Stimulated activated CD4-positive, alpha-beta T cell treated with anti-CD3 and anti-CD28 coated beads, Interleukin-4, amount 100 ng/mL, for 48 hours (primary cell): ENCODE measurements around the gene KSR2.
A peak's percentile ranks its signal among the peaks of the same experiment; 100 is the strongest.

Experiments used
- DNase-seq, 2 donors: peaks; one replicate each; pipeline ENCODE4 v3.0.0-alpha.2; 2020; ENCODE audit warnings: low read depth in 2 of 2

The KSR2 gene

DNA sequence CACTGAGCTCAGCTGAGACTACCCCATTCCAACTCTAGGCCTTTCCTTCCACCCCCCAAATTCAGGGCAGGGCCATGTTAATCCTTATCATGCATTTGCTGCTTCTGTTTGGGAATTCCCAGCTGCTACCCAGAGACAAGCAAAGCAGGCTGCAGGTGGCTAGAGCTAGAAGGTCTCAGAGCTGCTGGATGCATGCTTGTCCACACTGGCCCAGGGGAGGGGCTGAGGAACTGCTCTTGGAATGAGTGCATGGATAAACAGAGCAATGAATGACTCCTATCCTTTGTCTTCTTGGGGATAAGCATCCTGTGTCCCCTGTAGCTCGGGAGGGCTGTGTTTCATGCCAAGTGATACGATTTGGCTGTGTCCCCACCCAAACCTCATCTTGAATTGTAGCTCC lies 470.5 kb downstream of the KSR2 start:
- DNase-seq: no peak

DNA sequence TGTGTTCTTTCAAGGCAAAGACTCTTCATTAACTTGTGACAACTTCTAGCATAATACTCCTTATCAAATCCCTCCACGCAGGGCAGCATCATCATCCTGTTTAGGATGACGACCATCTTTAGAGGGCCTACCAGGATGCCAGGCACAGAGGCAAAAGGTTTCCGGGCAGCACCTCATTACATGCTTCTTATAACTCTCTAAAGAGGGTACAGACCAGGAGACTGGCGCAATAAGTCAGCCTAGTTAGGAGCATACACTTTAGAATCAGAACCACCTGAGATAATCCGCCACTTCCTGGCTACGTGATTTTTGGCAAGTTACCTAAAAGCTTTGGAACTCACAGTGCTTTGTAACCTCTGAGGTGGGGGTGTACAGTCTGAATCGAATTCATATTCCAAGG lies 471.4 kb downstream of the KSR2 start:
- no peak for DNase-seq

DNA sequence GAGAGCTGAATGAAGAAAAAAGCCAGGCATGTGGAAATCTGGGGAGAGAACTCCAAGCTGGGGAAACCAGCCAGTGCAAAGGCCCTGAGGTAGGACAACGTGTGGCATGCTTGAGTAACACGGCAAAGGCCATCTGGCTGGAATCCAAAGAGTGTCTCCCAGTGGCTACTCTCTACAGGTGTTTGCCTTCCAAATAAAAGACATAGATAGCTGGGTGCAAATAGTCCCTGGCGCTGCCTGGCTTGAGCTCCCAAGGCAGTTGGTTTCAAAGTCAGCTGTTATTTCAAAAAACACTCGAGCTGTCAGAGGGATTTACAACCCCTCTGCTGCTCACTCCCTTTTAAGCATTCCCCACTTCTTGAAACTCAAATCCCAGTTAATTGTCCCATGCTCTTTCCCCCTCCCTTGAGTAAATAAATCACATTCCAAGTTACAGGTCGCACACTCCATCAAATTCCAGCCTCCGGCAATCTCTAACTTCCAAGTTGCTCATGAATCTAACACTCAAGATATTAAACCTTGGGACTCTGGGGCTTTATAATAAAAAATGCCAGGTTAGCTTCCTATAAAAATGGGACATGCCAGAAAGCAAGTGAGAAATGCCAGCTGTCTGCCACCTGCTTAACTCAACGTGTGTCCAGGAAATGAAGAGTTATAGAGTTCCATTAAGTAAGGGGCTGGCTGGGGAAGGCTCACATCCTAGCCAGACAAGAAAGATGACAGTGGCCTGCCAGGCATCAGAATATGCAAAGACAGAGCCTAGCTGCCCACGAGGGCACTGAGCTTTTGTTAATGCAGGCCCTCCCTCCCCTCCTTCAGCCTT lies 473.7 kb downstream of the KSR2 start:
- DNase-seq: no peak

DNA sequence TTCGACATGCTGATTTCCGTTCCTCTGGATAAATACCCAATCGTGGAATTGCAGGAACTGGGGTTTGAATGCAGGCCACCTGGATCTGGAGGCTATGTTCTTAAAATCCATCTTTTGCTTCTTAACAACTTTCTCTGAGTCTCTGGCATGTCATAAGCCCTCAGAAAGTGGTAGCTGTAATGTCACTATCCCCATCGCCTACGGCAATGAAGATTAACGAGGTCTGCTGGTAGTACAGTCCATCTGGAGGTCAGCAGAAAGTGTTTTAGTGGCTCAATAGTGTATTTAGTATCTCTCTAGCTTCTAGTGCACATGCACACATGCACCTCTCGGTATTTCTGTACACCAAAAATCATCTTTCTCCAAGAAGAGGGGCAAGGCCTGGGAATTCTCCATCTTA lies 477.1 kb downstream of the KSR2 start:
- no peak for DNase-seq

DNA sequence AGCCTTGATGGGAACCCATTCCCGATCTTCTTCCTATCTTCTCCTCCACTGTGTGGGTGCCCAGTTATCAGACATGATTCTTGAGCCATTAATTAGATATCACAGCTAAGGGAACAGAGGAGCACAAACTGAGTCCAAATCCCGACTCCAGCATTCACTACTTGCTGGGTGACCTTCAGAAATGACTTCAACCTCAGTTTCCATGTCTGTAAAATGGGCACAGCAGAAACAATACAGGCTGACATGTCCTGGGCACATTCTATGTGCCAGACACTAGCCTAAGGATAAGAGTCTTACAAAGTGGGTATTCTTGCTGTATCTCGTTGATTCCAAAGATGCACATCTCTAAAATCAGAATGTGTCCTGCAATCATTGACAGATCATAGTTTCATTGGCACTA lies 478.7 kb downstream of the KSR2 start:
- no peak for DNase-seq

DNA sequence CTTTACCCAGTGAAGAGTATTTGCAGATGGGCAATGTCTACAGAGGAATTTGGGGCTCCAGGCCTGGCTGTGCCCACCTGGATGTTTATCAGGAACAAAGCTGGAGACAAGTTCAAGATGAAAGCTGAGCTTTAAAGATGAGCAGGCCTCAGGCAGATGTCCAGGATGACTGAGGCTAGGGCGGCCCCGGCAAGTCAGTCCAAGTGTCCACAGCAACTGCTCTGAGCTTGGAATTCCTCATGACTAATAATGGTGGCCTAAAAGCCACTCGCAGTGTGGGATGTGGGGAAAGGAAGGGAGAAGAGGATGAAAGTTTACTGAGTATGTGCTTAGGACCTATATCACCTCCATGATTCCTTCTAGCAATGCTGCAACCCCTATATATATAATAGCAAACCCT lies 479.1 kb downstream of the KSR2 start:
- DNase-seq: no peak

DNA sequence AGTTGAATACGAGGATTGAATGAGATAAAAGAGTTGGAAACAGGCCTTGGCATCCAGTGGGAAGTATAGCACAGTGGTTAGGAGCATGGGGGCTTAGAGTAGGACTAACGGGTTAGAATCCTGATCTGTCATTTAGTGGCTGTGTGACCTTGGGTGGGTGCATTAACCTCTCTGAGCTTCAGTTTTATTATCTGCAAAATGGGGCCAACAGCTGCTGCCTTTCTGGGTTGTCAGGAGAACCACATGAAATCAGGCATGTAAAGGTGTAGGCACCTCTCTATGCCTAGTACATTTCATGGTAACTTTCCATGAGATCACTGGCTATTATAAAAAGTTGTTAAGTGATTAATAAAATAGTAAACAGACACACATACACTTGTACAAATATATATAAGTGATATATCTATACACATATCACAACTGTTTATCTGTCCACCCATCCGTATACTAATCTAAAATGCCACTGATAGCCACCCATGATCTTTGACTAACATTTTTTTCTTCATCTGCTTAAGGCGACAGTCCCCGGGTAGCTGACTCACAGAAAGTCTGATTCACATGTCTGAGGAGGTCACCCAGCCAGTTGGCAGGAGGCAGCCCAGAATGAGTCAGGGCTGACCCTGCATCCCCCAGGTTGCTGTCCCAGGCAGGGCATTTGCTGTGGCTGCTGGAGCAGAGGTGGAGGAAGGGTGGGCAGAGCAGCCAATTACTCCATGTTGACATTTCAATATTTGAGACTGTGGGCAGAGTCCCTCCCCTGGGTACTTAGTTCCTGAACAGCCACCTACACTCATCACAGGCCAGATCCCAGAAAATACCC lies 481.7 kb downstream of the KSR2 start:
- no peak for DNase-seq

DNA sequence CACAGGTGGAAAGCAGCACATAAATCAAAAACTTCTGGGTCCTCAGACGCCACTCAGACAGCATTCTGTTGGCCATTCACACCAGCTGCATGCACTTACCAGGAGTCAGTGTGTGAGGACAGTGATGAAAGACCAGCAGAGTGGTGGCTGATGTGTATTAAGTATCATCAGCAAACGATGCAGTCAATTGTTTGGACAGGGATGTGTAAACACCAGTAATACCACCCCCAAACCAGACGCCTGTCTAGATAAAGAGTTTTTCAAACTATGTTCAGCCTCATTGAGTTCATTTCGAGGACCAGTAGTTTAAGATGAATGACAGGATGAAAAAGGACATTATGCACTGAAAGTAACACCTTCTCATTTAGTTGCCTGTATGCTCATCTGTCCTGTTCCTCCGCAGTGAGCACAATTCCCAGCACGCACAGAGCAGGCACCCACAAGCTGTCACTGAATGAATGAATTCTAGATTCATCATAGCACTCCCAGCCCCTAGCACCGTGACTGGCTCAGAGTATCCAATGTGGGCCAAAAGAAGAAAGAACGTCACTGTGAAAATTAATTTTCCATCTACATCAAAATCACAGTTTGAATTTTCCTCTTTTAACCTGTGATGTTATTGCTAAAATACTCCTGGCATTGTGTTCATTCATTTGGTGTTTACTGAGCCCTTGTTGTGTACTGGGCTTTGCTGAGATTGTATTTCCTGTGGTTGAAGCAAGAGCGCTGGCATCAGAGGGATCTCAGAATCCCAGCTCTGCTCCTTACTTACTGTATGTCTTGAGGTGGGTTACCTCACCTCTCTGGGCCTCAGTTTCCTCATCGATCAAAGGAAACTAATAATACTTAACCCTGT lies 482.6 kb downstream of the KSR2 start:
- no peak for DNase-seq

DNA sequence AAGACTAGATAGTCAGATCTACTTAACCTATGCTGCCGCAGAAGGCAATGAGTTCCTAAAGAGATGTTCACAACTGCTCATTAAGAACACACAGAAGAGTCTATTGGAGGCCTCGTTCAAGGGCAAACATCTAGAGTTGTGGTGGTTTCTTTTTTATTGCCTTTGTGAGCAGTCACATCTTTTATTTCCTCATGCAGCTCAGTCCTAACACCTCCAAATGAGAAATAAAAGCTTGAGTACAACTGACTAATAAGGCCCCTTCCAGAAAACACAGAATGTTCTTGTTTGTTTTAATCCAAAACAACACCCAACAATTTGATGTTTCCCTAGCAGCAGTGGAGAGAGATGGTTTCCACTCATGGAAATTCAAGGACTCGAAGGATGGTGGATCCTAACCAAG lies 483.9 kb downstream of the KSR2 start:
- DNase-seq: no peak

DNA sequence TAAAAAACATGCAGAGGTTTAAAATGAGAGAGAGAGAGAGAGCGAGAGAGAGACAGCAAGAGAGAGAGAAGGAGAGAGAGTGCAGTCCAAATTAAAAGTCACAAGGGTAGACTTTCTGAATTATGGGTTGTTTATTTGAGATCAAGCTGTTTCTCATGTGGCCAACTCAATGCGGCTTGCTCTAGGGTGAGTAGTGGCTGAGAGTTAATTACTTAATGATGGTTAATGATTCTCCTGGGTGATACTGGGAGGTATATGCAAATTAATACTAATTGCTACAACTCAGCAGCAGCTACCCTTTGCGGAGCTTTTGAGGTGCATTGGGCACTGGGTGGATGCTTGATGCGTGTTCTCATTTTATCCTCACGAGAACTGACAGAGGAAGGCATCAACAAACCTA lies 485.3 kb downstream of the KSR2 start:
- no peak for DNase-seq

DNA sequence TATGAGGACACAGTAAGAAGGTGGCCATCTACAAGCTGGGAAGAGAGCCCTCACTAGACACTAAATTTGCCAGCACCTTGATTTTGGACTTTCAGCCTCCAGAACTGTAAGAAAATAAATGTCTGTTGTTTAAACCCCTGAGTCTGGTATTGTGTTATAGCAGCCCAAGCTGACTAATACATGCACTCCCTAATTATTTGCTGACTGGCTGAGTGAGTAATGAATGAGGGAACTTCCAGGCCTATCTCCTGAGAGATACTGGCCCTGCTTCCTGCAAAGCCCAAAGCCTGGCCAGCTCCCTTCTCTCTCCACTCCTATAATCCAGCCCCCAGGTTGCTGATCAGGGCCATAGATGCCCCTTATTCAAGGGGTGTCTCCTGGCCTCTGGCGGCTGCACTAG lies 487.3 kb downstream of the KSR2 start:
- DNase-seq: no peak

DNA sequence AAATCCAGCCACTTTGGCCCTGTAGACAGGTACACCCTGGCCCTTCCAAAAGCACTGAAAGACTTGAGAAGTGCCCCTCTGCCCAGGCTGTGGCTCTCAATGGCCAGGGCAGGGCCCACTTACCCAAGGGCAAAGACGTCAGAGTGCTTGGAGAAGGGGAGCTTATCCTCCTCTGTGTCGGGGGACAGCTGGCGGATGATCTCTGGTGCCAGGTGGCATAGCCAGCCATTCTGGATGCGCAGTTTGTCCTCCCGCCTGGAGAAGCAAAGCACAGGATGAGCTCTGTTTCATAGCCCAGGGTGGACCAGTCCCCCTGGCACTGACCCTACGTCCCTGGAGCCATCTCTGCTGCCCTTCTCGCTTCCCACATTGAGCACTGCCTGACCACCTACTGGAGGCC lies 492.4 kb downstream of the KSR2 start:
- DNase-seq: no peak

DNA sequence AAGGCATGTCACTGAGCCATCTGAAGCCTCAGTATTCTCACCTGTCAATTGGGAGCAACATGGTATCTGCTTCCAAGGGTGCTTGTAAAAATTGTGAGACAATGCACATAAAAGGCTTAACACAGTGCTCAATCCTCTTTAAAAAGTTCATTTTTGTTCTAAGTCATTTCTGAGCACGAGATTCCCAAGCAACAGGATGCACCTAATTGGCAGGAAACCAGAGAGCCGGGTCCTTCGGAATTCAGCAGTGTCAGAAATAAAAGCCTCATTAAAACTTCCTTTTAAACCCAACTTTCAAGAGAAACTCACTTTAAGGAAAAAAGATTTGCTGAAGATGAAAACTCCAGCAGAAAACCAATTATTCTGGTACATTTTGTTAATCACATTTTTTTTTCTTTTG lies 494.9 kb downstream of the KSR2 start:
- no peak for DNase-seq

DNA sequence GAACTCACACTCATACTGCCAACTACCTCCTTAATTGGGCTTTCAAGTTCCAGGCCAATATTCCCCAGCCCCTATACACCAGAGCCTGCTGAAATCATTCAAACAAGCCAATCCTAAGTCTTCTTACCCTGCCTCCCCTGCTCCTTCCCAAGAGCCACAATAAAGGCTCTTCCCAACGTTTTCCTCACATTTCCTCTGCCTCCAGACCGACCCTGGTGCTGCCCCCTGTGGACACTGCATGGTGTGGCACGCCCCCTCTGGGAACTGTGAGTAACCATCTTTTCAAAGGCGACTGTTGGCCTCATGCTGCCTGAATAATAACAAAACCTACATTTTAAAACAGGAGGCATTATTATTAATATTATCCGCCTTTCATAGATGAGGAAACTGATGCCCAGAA lies 495.8 kb downstream of the KSR2 start:
- DNase-seq: no peak

DNA sequence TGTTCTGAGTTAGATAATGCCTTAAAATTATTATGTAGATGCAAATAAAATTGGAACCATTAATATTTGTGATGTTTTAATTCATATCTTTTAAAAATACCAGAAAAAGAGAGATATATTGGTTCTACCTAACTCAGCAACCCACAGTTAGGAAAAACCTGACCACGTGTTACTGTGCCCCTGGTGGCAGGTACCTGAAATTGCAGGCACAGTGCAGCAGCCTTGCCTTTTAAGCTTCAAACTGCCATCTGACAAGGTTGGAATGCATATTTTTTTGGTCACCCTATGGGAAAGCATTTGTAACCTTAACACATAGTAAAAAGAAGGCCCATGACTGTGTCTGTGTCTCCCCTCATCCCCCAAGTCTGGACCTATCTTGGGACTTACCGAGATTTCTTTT lies 498.0 kb downstream of the KSR2 start:
- peak in 1 of 2 donors; percentile 1 for DNase-seq

DNA sequence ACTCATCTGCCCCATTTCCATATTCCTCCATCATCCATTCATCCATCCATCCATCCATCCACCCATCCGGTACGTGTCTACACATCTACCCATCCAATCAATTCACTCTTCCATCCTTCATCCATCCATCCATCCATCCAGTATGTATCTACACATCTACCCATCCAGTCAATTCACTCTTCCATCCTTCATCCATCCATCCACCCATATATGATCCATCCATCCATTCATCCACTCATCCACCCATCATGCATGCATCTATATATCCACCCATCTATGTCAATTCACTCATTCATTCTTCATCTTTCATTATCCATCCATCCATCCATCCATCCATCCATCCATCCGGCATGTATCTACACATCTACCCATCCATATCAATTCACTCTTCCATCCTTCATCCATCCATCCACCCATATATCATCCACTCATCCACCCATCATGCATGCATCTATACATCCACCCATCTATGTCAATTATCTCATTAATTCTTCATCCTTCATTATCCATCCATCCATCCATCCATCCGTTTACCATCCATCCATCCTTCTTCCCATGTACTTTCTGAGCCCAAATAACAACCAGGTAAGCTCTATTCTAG lies 498.8 kb downstream of the KSR2 start:
- DNase-seq: no peak

DNA sequence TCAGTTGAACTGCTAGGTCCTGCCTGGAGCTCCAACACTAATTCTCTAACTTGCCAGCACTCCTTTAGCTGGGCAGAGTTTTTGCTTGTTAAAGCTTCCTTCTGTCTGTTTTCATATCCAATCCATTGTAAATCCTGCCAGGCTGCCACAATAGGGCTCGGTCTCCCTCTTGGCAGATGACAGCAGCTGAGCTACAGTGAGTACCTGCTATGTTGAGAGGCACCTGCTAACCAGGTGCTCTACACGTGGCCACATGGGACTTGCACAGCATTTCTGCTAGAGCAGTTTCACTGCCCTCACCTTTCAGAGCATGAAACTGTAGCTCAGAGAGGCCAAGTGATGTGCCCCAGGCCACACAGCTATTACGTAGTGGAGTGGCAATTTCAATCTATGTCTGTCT lies 500.8 kb downstream of the KSR2 start:
- DNase-seq: no peak

DNA sequence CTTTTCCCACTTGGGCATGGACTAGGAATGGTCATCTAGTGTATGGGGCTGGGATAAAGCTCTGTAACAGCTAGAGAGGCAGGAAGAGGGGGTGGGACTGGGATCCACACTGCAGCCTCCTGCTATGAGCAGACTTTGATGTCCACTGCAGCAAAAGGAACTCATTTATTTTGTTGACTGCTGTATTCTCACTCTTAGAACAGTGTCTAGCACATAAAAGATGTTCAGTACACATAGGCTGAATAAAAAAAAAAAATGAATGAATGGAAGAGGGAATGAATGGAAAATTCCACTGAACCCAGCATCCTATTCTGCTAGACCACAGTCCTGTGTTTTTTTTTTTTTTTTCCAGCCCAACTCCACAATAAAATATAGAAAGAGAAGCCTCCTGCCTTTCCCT lies 501.2 kb downstream of the KSR2 start:
- no peak for DNase-seq

DNA sequence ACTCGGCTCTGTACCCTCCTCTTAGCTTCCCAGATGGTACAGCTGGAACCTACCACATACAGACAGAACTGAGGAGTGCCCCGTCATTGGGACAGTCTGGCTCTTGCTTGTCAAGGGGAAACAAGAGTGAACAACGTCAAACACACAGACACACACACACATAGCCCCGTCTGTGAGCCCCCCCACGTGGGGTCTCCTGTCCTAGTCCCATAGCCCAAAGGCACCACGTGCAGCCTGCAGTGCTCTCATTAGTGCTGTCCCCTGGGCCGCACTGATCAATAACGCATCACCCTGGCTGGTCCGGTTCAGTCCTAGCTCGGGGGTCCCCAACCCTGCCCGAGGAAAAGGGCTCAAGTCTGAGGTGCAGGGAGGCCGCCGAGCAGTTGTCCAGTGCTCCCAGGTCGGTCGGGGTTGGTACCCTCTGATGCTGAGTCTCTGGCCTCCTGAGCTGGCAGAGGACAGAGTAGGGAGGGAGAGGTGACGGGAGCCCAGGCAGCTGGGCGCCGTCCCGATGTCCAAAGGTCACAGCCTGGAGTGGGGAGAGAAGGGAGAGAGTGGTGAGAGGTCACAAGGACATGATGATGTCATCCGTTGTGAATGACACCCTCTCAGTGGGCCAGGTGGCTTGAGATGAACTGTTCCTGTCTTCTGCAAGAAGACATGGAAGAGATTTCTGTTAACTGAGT lies 502.0 kb downstream of the KSR2 start:
- DNase-seq: no peak

DNA sequence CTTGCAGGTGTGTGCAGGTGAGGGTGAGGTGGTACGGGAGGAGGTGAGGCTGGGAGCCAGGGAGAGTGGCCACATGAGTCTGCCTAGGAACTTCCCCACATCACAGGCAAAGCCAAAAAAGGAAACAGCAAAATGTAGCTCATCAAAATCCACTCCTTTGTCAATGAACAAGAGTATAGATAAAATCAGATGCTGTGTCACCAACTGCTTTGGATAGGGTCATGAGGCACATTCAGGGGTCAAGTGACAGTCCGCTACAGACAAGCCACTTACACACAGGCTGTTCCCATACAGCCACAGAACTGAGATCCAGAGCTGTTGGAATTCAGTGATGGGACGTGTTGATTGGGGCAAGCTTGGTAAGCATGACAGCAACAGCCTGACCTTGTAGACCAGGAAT lies 507.1 kb downstream of the KSR2 start:
- DNase-seq: no peak

DNA sequence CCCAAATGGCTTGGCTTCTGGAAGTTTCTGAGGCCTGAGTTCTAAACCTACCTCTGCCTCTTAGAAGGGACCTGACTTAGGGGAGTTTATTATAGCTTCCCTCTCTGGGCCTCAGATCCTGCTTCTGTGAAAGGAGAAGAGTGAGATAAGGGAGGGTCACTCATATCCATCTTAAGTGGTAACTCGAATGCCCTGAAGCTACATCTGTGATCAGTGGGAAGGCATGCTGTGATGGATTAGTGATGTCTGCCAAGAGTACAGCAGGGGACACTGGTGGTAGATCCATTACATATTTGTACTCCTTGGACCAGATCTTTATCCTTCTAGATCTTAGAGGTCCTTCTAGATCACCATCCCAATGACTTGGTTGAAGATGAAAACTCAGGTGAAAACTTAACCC lies 509.6 kb downstream of the KSR2 start:
- no peak for DNase-seq
